Renal pelvis (tissue), 4 donors: ENCODE data around the gene HTRA2. TPM values are rescaled to one million over a fixed set of nuclear protein-coding genes. Genes with fewer than 3 reads are reported as not detected.
"Not testable (repeated sequence)": the region's sequence is repeated elsewhere in the genome, so short reads cannot be mapped to it uniquely, and the experiment has no call there.

Experiments
- DNase-seq: peaks from one replicate; pipeline ENCODE4 v3.0.0-alpha.2; 2013
- polyA plus RNA-seq, 3 donors: library from polyadenylated mRNA; unstranded; fragments of 120-200 nt; gene quantifications; one replicate each; pipeline ENCODE4 v1.2.1, GENCODE V29; 2013; ENCODE audit not compliant: insufficient read length in 3 of 3

The HTRA2 gene
- polyA plus RNA-seq, 3 donors: 34.8 to 37.9 (median 37.0) TPM

GRCh38 chr2:74556159-74556558 lies 26.4 kb downstream of the HTRA2 start:
- DNase-seq: no peak

DNA sequence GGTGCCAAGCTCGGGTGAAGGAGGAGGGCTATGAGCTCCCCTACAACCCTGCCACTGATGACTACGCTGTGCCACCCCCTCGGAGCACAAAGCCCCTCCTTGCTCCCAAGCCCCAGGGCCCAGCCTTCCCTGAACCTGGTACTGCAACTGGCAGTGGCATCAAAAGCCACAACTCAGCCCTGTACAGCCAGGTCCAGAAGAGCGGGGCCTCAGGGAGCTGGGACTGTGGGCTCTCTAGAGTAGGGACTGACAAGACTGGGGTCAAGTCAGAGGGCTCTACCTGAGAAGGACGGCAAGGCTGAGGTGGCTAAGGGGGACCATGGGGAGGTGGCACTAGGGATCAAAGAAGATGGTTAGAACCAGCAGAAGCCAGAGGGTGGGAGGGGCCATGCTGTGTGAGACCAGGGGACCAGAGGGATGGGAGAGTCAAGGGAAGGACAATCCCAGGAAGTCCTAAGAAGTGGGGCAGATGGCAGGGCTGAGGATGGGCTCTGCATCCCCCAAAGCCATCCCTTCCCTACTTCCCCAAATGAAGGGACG lies 27.2 kb downstream of the HTRA2 start:
- DNase-seq: no peak

- no peak for DNase-seq
These were observed 28.8 kb downstream of the HTRA2 start for GRCh38 chr2:74558284-74559230.

GRCh38 chr2:74559912-74560311 lies 30.2 kb downstream of the HTRA2 start:
- DNase-seq: no peak

GRCh38 chr2:74560591-74560990 lies 30.9 kb downstream of the HTRA2 start:
- no peak for DNase-seq

- DNase-seq: not testable (repeated sequence)
These were observed 31.3 kb downstream of the HTRA2 start for GRCh38 chr2:74561022-74561421.

DNA sequence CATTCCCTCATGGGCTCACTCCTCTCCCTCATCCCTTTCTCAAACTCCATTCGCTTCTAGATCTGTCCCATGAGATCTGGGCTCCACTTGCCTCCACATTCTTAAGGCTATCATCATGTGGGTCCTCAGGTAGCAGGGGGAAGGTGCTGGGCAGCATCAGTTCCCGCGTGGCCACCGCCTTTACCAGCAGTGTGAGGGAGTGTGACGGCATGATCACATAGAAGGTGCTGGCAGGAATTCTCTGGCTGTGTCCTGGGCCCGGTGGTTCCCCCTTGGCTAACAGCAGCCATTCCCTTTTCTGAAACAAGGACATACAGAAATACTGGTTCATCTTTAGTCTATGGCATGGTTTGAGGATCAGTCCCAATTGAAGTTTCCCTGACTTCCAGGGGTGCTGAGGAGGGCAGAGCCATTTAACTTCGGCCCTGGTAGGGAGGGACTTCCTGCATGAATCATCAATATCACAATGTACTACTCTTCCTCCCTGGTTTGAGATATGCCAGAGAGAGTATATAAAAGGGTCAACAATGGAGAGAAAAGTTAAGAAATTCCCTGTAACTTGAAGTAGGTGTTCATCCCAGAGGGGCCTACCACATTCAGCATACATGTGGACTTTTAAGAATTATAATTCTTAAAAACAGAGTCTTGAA lies 32.5 kb downstream of the HTRA2 start:
- no peak for DNase-seq

DNA sequence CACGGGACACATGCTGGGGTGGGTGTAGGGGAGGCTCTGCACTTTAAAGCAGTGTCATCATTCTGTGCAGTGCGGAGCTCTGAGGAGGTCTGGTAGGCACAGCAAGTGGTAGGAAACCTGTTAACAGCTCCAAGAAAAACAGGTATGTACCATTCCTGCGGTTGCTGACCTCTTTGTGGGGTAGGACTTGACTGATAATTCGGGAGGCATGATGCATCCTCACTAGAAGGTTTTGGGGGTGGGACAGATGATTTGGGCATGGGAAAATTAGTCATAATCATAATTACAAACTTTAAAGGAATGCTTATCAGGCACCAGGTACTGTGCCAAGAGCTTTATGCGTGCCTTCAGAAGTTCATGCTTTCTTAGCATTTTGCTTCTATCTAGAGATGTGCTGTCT lies 34.5 kb downstream of the HTRA2 start:
- DNase-seq: no peak

GRCh38 chr2:74566076-74566753 lies 36.5 kb downstream of the HTRA2 start:
- no peak for DNase-seq

GRCh38 chr2:74566754-74567085 lies 37.0 kb downstream of the HTRA2 start:
- DNase-seq: no peak

DNA sequence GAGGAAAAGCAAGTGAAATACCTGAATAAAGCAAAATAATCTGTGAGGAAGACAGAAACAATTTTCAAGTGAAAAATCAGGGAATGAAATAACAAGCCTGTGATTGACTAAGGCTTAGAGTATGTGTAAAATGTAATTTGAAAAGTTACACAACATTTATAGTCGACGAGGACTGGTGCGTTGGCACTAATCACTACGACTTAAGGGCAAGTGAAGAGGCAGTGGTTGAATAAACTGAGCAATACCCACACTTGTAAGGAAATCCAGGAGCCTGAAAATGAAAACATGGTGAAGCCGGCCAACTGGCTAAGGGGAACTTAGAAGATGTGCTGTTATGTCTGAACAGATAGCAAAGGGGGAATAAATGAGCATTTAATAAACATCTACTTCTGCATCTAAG lies 38.1 kb downstream of the HTRA2 start:
- DNase-seq: no peak

DNA sequence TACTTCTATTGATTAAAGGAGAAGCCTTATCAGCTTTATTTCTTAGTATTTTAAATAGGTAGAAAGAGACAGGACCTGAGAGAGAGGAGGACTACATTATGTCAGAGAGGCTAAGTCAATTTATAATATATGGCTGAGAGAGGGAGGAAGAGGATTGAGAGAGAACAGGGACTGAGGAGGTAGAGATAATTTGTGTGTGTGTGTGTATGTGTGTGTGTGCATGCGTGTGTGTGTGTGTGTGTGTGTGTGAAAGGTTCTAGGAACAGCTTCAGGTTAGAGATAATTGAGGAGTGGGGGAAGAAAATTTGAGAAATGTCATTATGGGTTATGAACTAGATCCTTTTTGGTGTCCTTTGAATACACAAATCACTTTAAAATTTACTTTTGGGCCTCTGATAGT lies 40.0 kb downstream of the HTRA2 start:
- DNase-seq: no peak

DNA sequence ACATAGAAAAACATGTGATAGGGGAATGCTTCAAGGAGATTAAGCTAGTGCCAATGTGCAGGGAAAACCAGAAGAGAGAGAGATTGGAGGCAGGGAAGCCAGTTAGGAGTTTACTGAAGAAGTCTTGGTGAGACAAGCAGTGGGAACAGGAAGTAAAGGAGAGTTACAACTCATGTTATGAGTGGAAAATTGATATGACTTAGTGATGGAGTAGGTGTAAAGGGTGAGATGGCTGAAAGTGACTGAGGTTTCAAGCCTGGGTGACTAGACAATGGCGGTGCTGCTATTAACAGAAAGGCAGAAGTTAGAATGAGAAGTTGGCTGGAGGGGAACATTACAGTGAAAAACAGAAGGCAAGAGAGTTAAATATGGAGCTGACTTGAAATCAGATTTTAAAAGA lies 41.3 kb downstream of the HTRA2 start:
- DNase-seq: no peak

GRCh38 chr2:74572178-74572925 lies 42.6 kb downstream of the HTRA2 start:
- DNase-seq: no peak

GRCh38 chr2:74573747-74574562 lies 44.2 kb downstream of the HTRA2 start:
- DNase-seq: no peak

DNA sequence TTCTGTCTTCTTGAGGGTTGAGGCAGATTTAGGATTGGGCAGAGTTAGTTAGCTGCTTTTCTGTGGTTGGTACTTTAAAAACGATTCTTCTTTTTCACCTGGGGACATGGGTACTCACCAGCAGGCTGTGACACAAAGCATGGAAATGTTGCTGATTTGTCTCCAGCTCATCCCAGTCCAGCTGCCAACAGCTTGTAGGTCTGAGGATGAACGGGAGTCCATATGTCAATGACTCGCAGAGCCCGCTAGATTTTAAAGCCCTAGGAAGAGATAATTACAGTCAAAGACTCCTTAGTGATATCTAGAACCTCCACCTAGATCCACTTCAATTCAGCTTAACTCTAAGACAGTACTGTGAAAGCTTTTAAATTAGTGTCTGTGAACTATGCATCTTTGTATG lies 45.6 kb downstream of the HTRA2 start:
- DNase-seq: no peak

DNA sequence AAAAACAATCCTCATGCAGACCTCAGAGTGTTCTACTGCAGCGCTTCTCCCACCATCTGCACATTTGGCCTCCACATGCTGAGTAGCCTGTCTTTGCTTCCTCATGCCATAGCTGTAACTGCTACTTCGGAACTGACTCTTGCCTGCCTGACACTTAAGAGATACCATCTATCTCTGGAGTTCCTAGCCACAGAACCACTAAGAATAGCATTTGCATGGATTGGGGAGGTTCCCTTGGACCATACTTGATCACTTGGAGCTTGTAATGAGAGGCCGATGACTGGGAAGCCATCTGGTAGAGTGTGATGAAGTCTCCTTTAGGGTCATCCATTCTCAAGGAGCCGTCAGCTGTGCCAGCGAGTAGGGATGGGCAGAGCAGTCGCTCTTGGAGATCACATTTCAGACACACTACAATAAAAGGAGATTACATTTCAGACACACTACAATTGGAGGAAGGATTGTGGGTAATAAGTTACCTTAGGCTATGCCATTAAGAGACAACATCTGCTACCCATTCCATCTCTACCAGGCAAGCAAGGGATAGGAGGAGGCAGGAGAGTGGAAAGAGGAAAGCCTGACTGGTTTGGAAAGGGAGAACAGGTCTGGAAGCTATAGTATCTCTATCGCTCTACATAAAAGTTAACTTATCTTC lies 46.6 kb downstream of the HTRA2 start:
- no peak for DNase-seq

DNA sequence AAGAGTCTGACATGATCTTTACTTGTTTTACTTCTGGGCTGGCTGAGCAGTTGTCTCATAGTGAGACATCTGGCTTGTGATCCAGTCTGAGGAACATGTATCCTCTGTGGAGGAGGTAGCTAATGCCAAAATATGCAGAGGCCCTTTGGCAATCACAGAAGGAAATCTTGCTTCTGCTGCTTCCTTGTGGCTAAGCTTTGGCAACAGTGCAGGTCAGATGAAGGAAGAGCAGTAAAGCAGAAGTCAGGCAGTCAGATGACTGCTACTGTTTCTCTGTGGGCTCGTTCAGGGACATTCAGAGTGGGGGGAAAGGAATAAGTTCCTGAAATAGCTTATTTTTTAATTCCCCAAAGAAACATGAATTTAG lies 47.1 kb downstream of the HTRA2 start:
- DNase-seq: no peak

DNA sequence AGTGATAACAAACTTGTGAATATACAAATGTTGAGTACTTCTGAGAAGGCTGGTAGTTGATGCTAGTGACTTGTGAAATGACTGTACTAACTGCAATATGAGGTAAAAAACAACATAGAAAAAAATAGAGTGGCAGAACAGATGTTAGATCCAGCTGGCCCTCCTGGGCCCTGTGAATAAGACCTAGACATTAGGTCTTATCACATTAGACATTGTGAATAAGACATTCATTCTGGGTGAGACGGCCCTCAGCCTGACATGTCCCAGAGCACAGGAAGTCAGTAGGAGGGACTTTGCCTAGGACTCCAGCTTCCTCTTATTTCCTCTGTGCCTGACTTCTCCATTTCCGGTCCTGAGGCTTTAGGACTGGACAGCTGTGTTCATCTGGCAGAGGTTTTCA lies 47.7 kb downstream of the HTRA2 start:
- DNase-seq: no peak

DNA sequence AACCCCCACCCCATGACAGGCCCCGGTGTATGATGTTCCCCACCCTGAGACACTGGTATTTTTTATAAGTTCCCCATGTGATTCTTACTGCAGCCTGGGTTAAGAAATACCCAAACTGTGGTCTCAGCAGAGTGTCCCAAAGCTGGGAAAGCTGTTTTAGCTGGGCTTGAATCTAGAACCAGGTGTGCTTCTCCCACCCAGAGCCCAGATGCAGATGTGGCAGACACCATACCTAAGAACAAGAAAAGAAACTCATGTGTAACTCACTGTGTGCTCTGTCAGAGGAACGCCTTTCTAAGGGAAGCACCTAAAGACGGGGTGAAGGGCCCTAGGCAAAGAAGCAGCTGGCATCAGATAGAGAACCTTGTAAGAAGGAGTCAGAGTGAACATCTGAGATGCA lies 48.7 kb downstream of the HTRA2 start:
- no peak for DNase-seq

DNA sequence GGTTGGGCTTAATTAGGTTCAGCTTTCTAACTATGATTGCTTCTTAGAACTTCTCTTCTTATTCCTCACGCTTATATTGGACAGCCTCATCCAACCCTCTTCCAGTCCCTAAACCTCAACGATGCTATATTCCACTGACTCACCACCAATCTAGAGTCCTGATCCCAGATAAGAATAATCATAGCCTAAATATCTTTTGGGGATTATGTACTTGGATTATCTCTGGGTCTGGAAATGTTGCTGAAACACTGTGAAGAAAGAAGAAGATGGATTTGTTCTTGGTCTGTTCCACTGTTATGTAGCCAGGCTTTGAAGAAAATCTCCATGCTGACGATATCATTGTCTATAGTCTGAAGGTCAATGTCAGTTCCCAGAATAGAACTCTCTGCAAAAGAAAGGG lies 51.7 kb downstream of the HTRA2 start:
- DNase-seq: no peak
